Embryonic facial prominence (tissue), 1 donor: ENCODE data around the gene KCNK17.

Source experiments
- DNase-seq: peaks from one replicate; pipeline ENCODE4 v3.0.0-alpha.2; 2016; ENCODE audit errors: extremely low spot score

KCNK17 gene

GRCh38 chr6:39268721-39269120 lies 45.5 kb downstream of the KCNK17 start:
- DNase-seq, result no peak

GRCh38 chr6:39268171-39268570 lies 46.0 kb downstream of the KCNK17 start:
- no peak for DNase-seq

- no peak for DNase-seq
Measured at GRCh38 chr6:39266782-39267355, 47.4 kb downstream of the KCNK17 start.

- DNase-seq, result no peak
Measured at GRCh38 chr6:39266375-39266774, 47.8 kb downstream of the KCNK17 start.

- no peak for DNase-seq
Measured at GRCh38 chr6:39263303-39264037, 50.7 kb downstream of the KCNK17 start.

- DNase-seq, result no peak
Measured at GRCh38 chr6:39261751-39262150, 52.5 kb downstream of the KCNK17 start.

GRCh38 chr6:39260953-39261352 lies 53.3 kb downstream of the KCNK17 start:
- no peak for DNase-seq

DNA sequence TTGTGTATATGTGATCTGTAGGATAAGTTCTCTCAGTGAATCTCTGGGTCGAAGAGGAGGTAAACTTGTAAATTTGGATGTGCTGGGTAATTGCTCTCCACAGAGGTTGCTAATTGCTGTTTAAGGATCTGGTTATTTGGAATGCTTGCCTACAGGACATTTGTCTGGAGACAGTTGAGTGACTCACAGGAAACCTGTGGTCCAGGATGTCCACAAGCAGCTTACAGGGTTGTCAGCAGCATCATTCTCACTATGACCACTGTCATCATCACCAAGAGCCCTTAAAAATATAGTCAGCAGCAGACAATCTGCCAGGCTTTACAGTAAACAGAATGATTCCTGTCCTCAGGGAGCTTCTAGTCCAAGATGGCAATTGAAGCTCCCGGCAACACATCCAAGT lies 53.8 kb downstream of the KCNK17 start:
- no peak for DNase-seq

DNA sequence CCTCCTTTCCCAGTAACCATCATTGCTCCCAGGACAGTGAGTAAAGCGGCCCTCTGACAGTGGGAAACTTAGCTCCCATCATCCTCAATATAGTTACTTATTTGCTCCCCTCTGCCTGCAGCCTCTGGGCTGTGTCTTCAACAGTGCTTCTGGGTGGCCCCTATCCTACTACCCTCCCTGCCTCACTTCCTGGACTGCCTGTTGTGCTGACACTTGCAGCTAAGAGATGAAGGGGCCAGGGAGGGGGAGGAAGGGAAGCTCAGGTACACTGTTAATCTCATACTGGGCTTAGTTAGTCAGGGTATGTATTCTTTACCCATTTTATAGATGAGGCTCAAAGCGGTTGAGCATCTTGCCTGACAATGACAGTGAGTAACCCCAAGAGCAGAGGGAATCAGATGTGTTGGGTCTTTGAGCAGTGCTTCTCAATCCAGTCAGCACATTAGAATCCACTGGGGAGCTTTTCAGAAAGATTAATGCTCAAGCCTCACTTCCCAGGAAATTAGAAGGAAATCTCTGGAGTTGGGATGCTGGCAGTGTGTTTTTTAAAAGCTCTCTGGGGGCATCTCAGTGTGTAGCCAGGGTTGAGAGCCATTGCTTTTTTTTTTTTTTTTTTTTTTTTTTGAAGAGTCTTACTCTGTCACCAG lies 57.8 kb downstream of the KCNK17 start:
- no peak for DNase-seq

- no peak for DNase-seq
Measured at GRCh38 chr6:39254999-39255535, 59.2 kb downstream of the KCNK17 start.

GRCh38 chr6:39251406-39251805 lies 62.8 kb downstream of the KCNK17 start:
- no peak for DNase-seq

DNA sequence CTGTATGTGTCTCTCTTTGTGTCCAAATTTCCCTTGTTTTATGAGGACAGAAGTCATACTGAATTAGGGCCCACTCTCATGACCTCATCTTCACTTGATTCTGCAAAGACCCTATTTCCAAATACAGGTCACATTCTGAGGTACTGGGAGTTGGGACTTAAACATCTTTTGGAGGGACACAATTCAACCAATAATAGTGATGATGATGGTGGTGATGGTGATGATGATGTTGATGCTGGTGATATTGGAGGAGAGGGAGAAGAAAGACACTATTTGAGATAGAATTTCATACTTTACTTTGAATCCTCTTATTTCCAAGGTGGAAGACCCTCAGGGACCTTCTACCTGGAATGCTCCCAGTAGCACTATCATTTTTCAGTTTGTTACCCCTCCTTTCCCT lies 63.7 kb downstream of the KCNK17 start:
- DNase-seq, result no peak

DNA sequence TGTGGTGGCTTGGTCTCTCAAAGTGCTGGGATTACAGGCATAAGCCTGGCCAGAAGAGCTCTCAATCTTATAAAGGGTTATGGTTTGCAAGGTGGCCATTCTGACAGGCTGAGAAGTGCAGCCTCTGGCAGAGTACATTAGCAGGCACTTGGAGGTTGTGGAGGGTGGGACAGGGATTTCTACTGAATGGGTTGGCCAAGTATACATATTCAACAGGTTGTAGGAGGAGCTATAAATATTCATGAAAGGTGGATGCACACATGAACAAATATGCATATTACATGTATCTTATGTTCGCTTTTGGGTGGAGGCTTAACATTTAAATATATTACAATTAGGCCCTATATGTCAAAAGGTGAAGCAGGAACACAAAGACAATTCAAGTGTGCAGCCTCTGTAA lies 64.9 kb downstream of the KCNK17 start:
- no peak for DNase-seq
